CD8-positive, alpha-beta memory T cell (primary cell): Measurements from ENCODE around the gene FAM174C. TPM values are rescaled to one million over a fixed set of nuclear protein-coding genes. Genes with fewer than 3 reads are reported as not detected.
"Not testable (repeated sequence)": the region's sequence is repeated elsewhere in the genome, so short reads cannot be mapped to it uniquely, and the experiment has no call there.

Source experiments
- CTCF ChIA-PET: fragments of 350-600 bp; sonication (Branson Sonifier 250); formaldehyde crosslinking; loops from one replicate; lab custom pipeline; 2021; ENCODE audit warnings: antibody characterized with exemption; lab: Charles Lee
- POLR2A ChIA-PET: fragments of 350-600 bp; sonication (Branson Sonifier 250); formaldehyde crosslinking; loops from one replicate; lab custom pipeline; 2021; ENCODE audit warnings: antibody characterized with exemption; lab: Charles Lee
- DNase-seq, 5 donors: peaks; one replicate each; pipeline versions ENCODE4 v3.0.0 to v3.0.0-alpha.2; 2020 to 2022; ENCODE audit warnings: mixed read lengths in 1 of 5
- H3K27ac ChIP-seq: one replicate; pipeline ENCODE4 v1.7.0; 2013; ENCODE audit warnings: low read depth, mild to moderate bottlenecking, low read length, moderate library complexity
- H3K27me3 ChIP-seq: 2 replicates; pipeline ENCODE4 v1.7.0; 2013; ENCODE audit warnings: low read length, mild to moderate bottlenecking; ENCODE audit not compliant: insufficient read depth, poor library complexity, severe bottlenecking
- H3K36me3 ChIP-seq: 2 replicates; pipeline ENCODE4 v1.7.0; 2013; ENCODE audit warnings: mild to moderate bottlenecking, low read length, moderate library complexity; ENCODE audit not compliant: insufficient read depth
- H3K4me1 ChIP-seq: 2 replicates; pipeline ENCODE4 v1.7.0; 2013; ENCODE audit warnings: mild to moderate bottlenecking, low read length, moderate library complexity; ENCODE audit not compliant: insufficient read depth
- H3K4me3 ChIP-seq: 2 replicates; pipeline ENCODE4 v1.7.0; 2013; ENCODE audit warnings: mild to moderate bottlenecking, low read length
- H3K9me3 ChIP-seq: 2 replicates; pipeline ENCODE4 v1.7.0; 2013; ENCODE audit warnings: mild to moderate bottlenecking, low read length
- H3K27ac Mint-ChIP-seq, 8 donors: one replicate each; pipeline ENCODE4 v1.8.0; 2020 to 2021; ENCODE audit warnings: mixed read lengths in 8 of 8, mild to moderate bottlenecking in 6 of 8, inconsistent platforms in 3 of 8, moderate library complexity in 3 of 8
- H3K27me3 Mint-ChIP-seq, 2 donors: one replicate each; pipeline ENCODE4 v1.8.0; 2020 to 2021; ENCODE audit warnings: mixed read lengths in 2 of 2, mild to moderate bottlenecking in 1 of 2, moderate library complexity in 1 of 2
- H3K36me3 Mint-ChIP-seq, 3 donors: one replicate each; pipeline ENCODE4 v1.8.0; 2020 to 2021; ENCODE audit warnings: mixed read lengths in 3 of 3, inconsistent platforms in 1 of 3, mild to moderate bottlenecking in 1 of 3
- H3K4me1 Mint-ChIP-seq, 3 donors: one replicate each; pipeline ENCODE4 v1.8.0; 2020 to 2021; ENCODE audit warnings: mixed read lengths in 3 of 3, inconsistent platforms in 1 of 3, mild to moderate bottlenecking in 1 of 3
- H3K4me3 Mint-ChIP-seq, 7 donors: one replicate each; pipeline ENCODE4 v1.8.0; 2020 to 2021; ENCODE audit warnings: mixed read lengths in 7 of 7, mild to moderate bottlenecking in 6 of 7, moderate library complexity in 4 of 7, inconsistent platforms in 2 of 7
- H3K9me3 Mint-ChIP-seq, 5 donors: one replicate each; pipeline ENCODE4 v1.8.0; 2020 to 2022; ENCODE audit warnings: mixed read lengths in 5 of 5, mild to moderate bottlenecking in 3 of 5, moderate library complexity in 2 of 5, inconsistent platforms in 1 of 5
- polyA plus RNA-seq: library from polyadenylated mRNA; unstranded; fragments of 300-500 nt; fragmentation: Illumina TruSeq; gene quantifications from one replicate; pipeline ENCODE4 v1.2.3, GENCODE V29; 2021
- total RNA-seq, 2 experiments: library from RNA; stranded (reverse); gene quantifications; one replicate each; pipeline ENCODE4 v1.2.3, GENCODE V29; 2021

The FAM174C gene
- total and polyA plus RNA-seq, 3 experiments from 2014 or later = 100 to 113 (median 113) TPM

GRCh38 chr19:1245494-1246264 is 29.7 kb upstream of the FAM174C start:
- peak in 1 of 5 donors; percentile 57 for DNase-seq
- H3K9me3 Mint-ChIP-seq = no peaks in the 10 kb centered on the region
- H3K4me3 Mint-ChIP-seq = peak overlapping the region in 1 of 7 donors; percentile 73
- peak overlapping the region in 4 of 8 donors; percentile 19 to 87 (median 24) for H3K27ac Mint-ChIP-seq
- POLR2A ChIA-PET = interaction anchor here (0.5 to 4.4 kb wide), 7 partner anchors 18 to 262 kb away, joined by 3 to 280 read pairs (median 5); partner anchors contain the start of genes CIRBP, FAM174C and WDR18
- H3K4me1 Mint-ChIP-seq = peaks cover 11 to 35% (median 13%) of the 10 kb centered on the region in 3 donors
- H3K27me3 Mint-ChIP-seq = peaks cover 0 to 2% of the 10 kb centered on the region in 2 donors
- CTCF ChIA-PET = interaction anchor here (1.2 to 7.5 kb wide), 5 partner anchors 13 to 219 kb away, joined by 3 to 484 read pairs (median 15); partner anchors contain the start of gene CIRBP
- H3K4me1 ChIP-seq = peaks cover 46% of the 10 kb centered on the region
- H3K27me3 ChIP-seq = no peaks in the 10 kb centered on the region
- no peaks in the 10 kb centered on the region for H3K36me3 ChIP-seq
- H3K4me3 ChIP-seq = no peak overlapping the region
- H3K27ac ChIP-seq = no peak overlapping the region
- H3K9me3 ChIP-seq = no peaks in the 10 kb centered on the region
- H3K36me3 Mint-ChIP-seq = peaks cover 0 to 8% (median 0%) of the 10 kb centered on the region in 3 donors

- ChIA-PET CTCF (interaction anchor here (1.1 to 7.5 kb wide), 2 partner anchors 13 to 19 kb away, joined by 5 to 484 read pairs; partner anchors contain the start of gene CIRBP), POLR2A (interaction anchor here (0.6 to 4.4 kb wide), 5 partner anchors 12 to 548 kb away, joined by 4 to 280 read pairs (median 6); partner anchors contain the start of genes CIRBP and FAM174C)
- H3K4me3 Mint-ChIP-seq = peak overlapping the region in 3 of 7 donors; percentile 26 to 78 (median 73)
- not testable (repeated sequence) for H3K27me3 Mint-ChIP-seq, H3K9me3 Mint-ChIP-seq, H3K27me3 ChIP-seq, H3K4me3 ChIP-seq, H3K27ac ChIP-seq, H3K36me3 ChIP-seq, H3K9me3 ChIP-seq
- H3K4me1 ChIP-seq = peaks cover 38% of the 10 kb centered on the region
- H3K4me1 Mint-ChIP-seq = peaks cover 7 to 29% (median 8%) of the 10 kb centered on the region in 3 donors
- peak overlapping the region in 5 of 8 donors; percentile 19 to 87 (median 61) for H3K27ac Mint-ChIP-seq
- H3K36me3 Mint-ChIP-seq = peaks cover 0 to 11% (median 0%) of the 10 kb centered on the region in 3 donors
- DNase-seq = peak in 1 of 5 donors; percentile 57
These were observed 28.9 kb upstream of the FAM174C start for GRCh38 chr19:1246265-1247087.

GRCh38 chr19:1247748-1248138 is 27.6 kb upstream of the FAM174C start:
- Mint-ChIP-seq H3K36me3 (peaks cover 0 to 16% (median 0%) of the 10 kb centered on the region in 3 donors), H3K4me1 (peaks cover 4 to 21% (median 6%) of the 10 kb centered on the region in 3 donors), H3K9me3 (no peaks in the 10 kb centered on the region), H3K27me3 (peaks cover 0 to 6% of the 10 kb centered on the region in 2 donors), H3K4me3 (peak overlapping the region in 6 of 7 donors; percentile 46 to 91 (median 54)), H3K27ac (peak overlapping the region in 7 of 8 donors; percentile 29 to 87 (median 54))
- Histone ChIP-seq H3K27ac (peak overlapping the region; percentile 84), H3K27me3 (no peaks in the 10 kb centered on the region), H3K36me3 (no peaks in the 10 kb centered on the region), H3K4me3 (no peak overlapping the region), H3K9me3 (no peaks in the 10 kb centered on the region), H3K4me1 (peaks cover 32% of the 10 kb centered on the region)
- DNase-seq = no peak
- POLR2A ChIA-PET = interaction anchor here (0.6 kb wide), 1 partner anchor 19 kb away, joined by 3 read pairs; no protein-coding TSS in a partner anchor
- CTCF ChIA-PET = interaction anchor here (7.5 kb wide), 1 partner anchor 17 kb away, joined by 484 read pairs; the partner anchor contains the start of gene CIRBP

- Mint-ChIP-seq H3K27ac (peak within 1 kb of the TSS; percentile 54 to 100 (median 79)), H3K36me3 (peaks cover 0 to 17% (median 0%) of the 10 kb centered on the region in 3 donors), H3K4me1 (peaks cover 4 to 17% (median 6%) of the 10 kb centered on the region in 3 donors), H3K27me3 (peaks cover 0 to 6% of the 10 kb centered on the region in 2 donors), H3K4me3 (peak within 1 kb of the TSS; percentile 72 to 100 (median 73)), H3K9me3 (no peaks in the 10 kb centered on the region)
- H3K4me3 ChIP-seq = peak within 1 kb of the TSS; percentile 65
- H3K36me3 ChIP-seq = no peaks in the 10 kb centered on the region
- ChIA-PET CTCF (interaction anchor here (1.0 kb wide), 2 partner anchors 18 to 21 kb away, joined by 4 to 8 read pairs; partner anchors contain the start of gene CIRBP), POLR2A (interaction anchor here (0.6 to 2.2 kb wide), 5 partner anchors 13 to 170 kb away, joined by 3 to 22 read pairs (median 3); partner anchors contain the start of gene CIRBP)
- peak within 1 kb of the TSS; percentile 84 for H3K27ac ChIP-seq
- no peaks in the 10 kb centered on the region for H3K9me3 ChIP-seq
- H3K27me3 ChIP-seq = no peaks in the 10 kb centered on the region
- peak; percentile 66 to 86 (median 77) for DNase-seq
- H3K4me1 ChIP-seq = peaks cover 32% of the 10 kb centered on the region
These were observed 27.1 kb upstream of the FAM174C start, which contains the start of gene MIDN for GRCh38 chr19:1248139-1248785. MIDN (plus strand) TSS chr19:1248583; CDS start chr19:1250297, 1,714 bp downstream.

GRCh38 chr19:1248786-1249297 is 26.5 kb upstream of the FAM174C start:
- Histone ChIP-seq H3K4me3 (peak overlapping the region; percentile 65), H3K36me3 (peaks cover under 1% of the 10 kb centered on the region), H3K4me1 (peaks cover 32% of the 10 kb centered on the region), H3K27ac (peak overlapping the region; percentile 84), H3K9me3 (no peaks in the 10 kb centered on the region), H3K27me3 (no peaks in the 10 kb centered on the region)
- H3K27ac Mint-ChIP-seq = peak overlapping the region in 6 of 8 donors; percentile 75 to 96 (median 83)
- peak; percentile 81 to 91 (median 88) for DNase-seq
- no peaks in the 10 kb centered on the region for H3K9me3 Mint-ChIP-seq
- peak overlapping the region; percentile 66 to 91 (median 73) for H3K4me3 Mint-ChIP-seq
- ChIA-PET CTCF (interaction anchor here (1.0 kb wide), 2 partner anchors 18 to 20 kb away, joined by 4 to 8 read pairs; partner anchors contain the start of gene CIRBP), POLR2A (interaction anchor here (1.0 to 2.2 kb wide), 3 partner anchors 12 to 20 kb away, joined by 3 to 22 read pairs (median 7); partner anchors contain the start of gene CIRBP)
- H3K27me3 Mint-ChIP-seq = peaks cover 0 to 8% of the 10 kb centered on the region in 2 donors
- peaks cover 4 to 19% (median 8%) of the 10 kb centered on the region in 3 donors for H3K4me1 Mint-ChIP-seq
- peaks cover 0 to 20% (median 0%) of the 10 kb centered on the region in 3 donors for H3K36me3 Mint-ChIP-seq

GRCh38 chr19:1249298-1249989 is 25.9 kb upstream of the FAM174C start:
- Mint-ChIP-seq H3K4me3 (peak overlapping the region; percentile 81 to 100 (median 90)), H3K9me3 (no peaks in the 10 kb centered on the region), H3K27ac (peak overlapping the region; percentile 80 to 100 (median 90)), H3K27me3 (peaks cover 0 to 8% of the 10 kb centered on the region in 2 donors), H3K4me1 (peaks cover 4 to 20% (median 9%) of the 10 kb centered on the region in 3 donors), H3K36me3 (peaks cover 0 to 21% (median 0%) of the 10 kb centered on the region in 3 donors)
- Histone ChIP-seq H3K27ac (peak overlapping the region; percentile 92), H3K4me3 (peak overlapping the region; percentile 62), H3K36me3 (peaks cover 6% of the 10 kb centered on the region), H3K9me3 (no peaks in the 10 kb centered on the region), H3K4me1 (peaks cover 32% of the 10 kb centered on the region), H3K27me3 (no peaks in the 10 kb centered on the region)
- DNase-seq = peak; percentile 88 to 96 (median 94)
- CTCF ChIA-PET = interaction anchor here (1.0 kb wide), 3 partner anchors 17 to 20 kb away, joined by 4 to 8 read pairs (median 6); partner anchors contain the start of gene CIRBP
- POLR2A ChIA-PET = interaction anchor here (1.0 to 2.2 kb wide), 4 partner anchors 11 to 20 kb away, joined by 3 to 22 read pairs (median 6); partner anchors contain the start of gene CIRBP
